GM21360 (cell line): ENCODE results near the gene KIAA1671.
A peak's percentile ranks its signal among the peaks of the same experiment; 100 is the strongest.
"Not testable (repeated sequence)": the region's sequence is repeated elsewhere in the genome, so short reads cannot be mapped to it uniquely, and the experiment has no call there.

ENCODE experiments used
- ATAC-seq: cut with Tn5 transposase; IDR thresholded peaks from one replicate; pipeline ENCODE4 v1.9.1; 2021; ENCODE audit warnings: mild to moderate bottlenecking, moderate library complexity; ENCODE audit not compliant: unreplicated experiment

KIAA1671 gene

GRCh38 chr22:24951942-24952836, at the start of gene KIAA1671:
Gene KIAA1671, plus strand, starts transcription at chr22:24952716. Its CDS starts 75,284 bp downstream, at chr22:25028000.
- peak; percentile 57 for ATAC-seq

DNA sequence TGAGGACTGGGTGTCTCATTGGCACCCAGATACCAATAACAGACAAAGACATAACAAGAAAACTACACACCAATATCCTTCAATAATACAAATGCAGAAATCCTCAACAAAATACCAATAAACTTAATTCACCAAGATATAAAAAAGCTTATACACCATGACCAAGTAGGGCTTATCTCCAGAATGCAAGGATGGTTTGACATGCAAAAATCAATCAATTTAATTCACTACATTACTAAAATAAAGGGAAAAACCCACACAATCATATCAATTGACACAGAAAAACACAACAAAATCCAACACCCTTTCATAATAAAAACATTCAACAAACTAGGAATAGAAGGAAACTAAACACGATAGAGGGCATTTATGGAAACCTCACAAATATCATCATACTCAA, 46.6 kb upstream of the KIAA1671 start:
- no peak for ATAC-seq

- ATAC-seq = not testable (repeated sequence)
Measured at GRCh38 chr22:24907101-24907500, 45.4 kb upstream of the KIAA1671 start.

GRCh38 chr22:24920029-24920428, 32.5 kb upstream of the KIAA1671 start:
- ATAC-seq = no peak

GRCh38 chr22:24925586-24926427, 26.7 kb upstream of the KIAA1671 start:
- ATAC-seq = no peak

DNA sequence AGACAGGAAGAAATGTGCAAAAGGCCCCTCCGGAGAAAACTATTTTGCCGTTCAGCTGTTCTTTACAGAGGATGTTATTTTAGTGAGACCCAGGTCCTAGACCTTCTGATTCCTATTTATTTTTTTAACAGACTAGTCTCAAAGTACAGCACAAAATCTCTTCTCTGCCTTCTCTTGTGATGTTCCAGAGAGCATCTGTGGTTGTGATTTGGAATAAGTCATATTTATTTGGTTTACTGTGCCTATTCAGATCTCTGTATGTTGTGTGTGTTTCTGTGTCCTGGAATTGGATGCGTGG, 26.1 kb upstream of the KIAA1671 start:
- ATAC-seq = no peak

DNA sequence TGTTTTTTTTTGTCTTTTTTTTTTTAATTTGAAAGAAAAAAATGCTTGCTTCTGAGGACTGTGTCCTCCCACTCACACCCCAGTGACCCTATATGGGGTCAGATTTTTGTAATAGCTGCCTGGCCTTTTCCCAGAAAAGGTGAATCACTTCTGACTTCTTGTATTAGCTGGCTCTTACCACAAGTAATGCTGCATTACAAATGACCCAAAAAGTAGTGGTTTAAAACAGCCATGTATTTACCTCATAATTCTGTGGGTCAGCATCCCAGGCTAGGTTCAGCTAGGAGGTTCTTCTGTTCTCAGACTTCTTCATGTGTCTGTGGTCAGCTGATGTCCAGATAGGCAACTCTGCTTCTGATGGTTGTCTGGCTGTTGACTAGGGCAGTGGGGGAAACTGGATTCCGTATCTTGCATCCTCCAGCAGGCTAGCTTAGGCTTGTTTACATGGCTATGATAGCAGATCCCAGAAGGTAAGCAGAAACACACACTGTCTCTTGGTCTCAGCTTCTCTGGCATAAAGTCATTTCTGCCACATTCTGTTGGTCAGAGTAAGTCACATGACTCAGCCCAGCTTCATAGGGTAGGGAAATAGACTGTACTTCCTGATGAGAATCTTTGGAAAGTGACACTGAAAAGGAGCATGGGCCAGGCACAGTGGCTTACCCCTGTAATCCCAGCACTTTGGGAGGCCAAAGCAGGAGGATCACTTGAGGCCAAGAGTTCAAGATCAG, 25.5 kb upstream of the KIAA1671 start:
- ATAC-seq = no peak

- no peak for ATAC-seq
Measured at GRCh38 chr22:24928322-24928721, 24.2 kb upstream of the KIAA1671 start.

- ATAC-seq = no peak
Measured at GRCh38 chr22:24930678-24931077, 21.8 kb upstream of the KIAA1671 start.

GRCh38 chr22:24935771-24936483, 16.6 kb upstream of the KIAA1671 start:
- ATAC-seq = no peak

DNA sequence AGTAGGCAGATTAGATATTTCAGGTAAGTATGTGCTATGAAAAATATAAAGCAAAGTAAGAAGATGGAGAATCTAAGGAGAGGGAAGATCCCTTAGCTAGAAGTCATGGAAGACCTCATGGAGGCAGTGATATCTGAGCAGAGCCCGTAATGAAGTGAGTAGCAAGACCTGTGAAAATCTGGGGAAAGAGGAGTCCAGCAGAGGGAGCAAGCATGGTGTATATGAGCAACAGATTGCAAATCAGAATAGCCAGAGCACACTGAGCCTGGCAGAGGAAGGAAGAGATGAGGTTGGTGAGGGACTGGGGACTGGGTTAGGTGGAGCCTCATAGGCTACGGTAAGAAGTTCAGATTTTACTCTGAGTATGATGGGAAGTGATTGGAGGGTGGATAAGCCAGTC, 15.4 kb upstream of the KIAA1671 start:
- ATAC-seq = no peak

DNA sequence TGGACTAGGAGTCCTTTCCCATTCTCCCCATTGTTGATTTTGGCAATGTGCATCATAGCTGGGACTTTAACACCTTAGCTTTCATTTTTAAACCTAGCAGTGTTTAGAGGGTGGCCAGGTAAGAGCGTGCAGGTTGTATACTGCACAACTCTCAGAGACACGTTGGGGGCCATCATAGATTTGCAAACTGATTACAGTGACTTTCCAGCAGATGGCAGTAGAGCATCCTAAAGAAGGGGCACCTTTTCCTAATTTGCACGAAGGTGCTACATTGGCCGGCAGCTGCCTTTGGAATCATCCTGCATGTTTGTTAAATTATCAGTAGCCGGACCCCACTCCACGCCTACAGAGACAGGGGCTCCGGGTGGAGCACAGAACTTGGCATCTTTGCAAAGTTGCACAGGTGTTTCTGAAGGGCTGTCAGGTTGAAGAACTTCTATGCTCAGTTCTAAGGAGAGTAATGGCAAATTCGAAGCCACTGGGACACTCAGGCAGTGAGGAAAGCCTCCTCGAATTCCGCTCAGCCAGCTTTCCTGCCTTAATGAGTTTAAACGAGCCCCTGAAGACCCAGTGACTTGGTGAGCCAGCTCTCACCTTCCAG, 13.7 kb upstream of the KIAA1671 start:
- ATAC-seq = no peak

DNA sequence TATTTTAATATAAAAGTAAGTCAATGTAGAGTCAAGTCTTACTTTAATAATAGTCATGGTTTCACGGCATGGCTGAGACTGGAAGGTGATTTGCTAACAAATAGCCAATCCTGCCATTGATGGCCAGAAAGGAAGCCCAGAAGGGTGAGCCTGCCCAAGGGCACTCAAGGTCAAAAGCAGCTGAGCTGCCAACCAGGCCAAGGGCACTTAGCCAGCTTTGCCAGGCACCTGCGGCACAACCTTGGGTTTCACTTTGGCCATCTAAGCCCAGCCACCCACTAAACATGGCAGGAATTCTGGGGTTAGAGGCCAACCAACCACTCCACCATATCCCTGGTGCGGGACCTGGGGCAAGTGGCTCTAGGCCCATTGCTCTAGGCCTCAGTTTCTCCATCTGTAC, 10.2 kb upstream of the KIAA1671 start:
- no peak for ATAC-seq

DNA sequence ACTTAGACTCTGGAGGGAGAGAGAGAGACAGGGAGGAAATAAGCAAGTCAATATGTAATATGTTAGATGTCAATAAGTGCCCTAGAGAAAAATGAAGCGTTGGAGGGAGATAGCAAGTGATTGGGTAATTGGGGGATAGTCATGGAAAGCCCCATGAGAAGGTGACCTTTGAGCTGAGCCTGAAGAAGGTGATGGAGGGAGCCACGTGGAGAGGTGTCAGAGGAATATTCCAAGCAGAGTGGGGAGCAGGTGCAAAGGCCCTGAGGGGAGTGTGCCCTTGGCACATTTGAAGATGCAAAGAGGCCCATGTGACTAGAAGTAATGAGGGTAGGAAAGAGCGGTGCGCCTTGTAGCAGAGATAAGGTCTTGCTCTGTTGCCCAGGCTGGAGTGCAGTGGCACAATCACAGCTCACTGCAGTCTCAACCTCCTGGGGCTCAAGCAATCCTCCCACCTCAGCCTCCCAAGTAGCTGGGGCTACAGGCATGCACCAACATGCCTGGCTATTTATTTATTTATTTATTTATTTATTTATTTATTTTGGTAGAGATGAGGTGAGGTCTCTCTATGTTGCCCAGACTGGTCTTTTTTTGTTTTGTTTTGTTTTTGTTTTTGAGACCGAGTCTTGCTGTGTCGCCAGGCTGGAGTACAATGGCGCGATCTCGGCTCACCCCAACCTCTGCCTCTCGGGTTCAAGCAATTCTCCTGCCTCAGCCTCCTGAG, 8.1 kb upstream of the KIAA1671 start:
- ATAC-seq = no peak

GRCh38 chr22:24945430-24945829, 7.1 kb upstream of the KIAA1671 start:
- no peak for ATAC-seq

DNA sequence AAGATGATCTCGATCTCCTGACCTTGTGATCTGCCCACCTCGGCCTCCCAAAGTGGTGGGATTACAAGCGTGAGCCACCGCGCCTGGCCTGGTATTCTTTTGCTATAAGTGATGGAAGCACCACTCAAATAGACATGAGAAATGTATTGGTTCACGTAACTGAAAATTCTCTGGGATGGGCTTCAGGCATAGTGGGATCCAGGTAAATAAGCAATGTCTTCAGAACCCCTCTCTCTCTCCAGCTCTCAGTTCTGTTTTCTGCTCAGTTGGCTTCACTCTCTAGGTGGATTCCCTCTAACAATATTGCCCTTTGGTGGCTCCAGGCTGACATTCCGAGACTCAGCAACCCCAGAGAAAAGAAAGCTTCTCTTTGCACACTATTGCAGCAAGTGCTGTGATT, 5.1 kb upstream of the KIAA1671 start:
- no peak for ATAC-seq

DNA sequence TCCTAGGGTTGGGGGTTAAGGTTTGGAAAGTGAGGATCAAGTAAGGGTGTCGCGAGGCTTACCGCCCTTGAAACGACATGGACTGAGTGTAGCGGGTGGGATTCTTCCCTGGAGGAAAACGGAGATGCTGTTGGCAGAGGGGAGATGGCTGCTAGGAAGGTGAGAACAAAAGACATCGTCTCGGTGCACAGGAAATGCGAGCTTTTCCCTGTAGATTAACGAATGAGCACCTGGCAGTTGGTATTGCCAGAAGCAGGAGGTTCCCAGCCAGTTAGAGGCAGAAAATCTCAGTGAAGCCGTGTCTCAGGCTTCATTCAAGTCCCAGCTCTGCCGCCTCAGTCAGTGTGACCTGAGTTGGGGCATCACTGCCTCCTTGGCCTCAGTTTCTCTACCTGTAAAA, 4.6 kb upstream of the KIAA1671 start:
- ATAC-seq = no peak

- ATAC-seq = no peak
Measured at GRCh38 chr22:24948356-24949202, 3.9 kb upstream of the KIAA1671 start.
